Vagina (tissue), 2 donors: ENCODE measurements around the gene SAC3D1. TPM values are rescaled to one million over a fixed set of nuclear protein-coding genes. Genes with fewer than 3 reads are reported as not detected.

ENCODE experiments used
- DNase-seq, 2 donors: peaks; one replicate each; pipeline ENCODE4 v3.0.0-alpha.2; 2017; ENCODE audit errors: extremely low spot score in 2 of 2
- H3K27ac ChIP-seq: fragments of 200-600 bp; sonication (generic); one replicate; pipeline ENCODE4 v1.5.1; 2019
- H3K27me3 ChIP-seq: fragments of 200-600 bp; sonication (generic); one replicate; pipeline ENCODE4 v1.5.1; 2019
- H3K36me3 ChIP-seq, 2 donors: fragments of 200-600 bp; sonication (generic); one replicate each; pipeline ENCODE4 v1.5.1; 2017 to 2019
- H3K4me1 ChIP-seq: fragments of 200-600 bp; sonication (generic); one replicate; pipeline ENCODE4 v1.5.1; 2019
- H3K4me3 ChIP-seq, 2 donors: fragments of 200-600 bp; sonication (generic); 1 replicate in 1 of 2; 2 replicates in 1 of 2; pipeline ENCODE4 v1.5.1; 2016 to 2019
- H3K9me3 ChIP-seq: fragments of 200-600 bp; sonication (generic); one replicate; pipeline ENCODE4 v1.5.1; 2019
- CTCF ChIP-seq, 3 experiments: fragments of 450-650 bp in 2 of 3; fragments of 200-600 bp in 1 of 3; sonication (generic) in 1 of 3; IDR thresholded peaks; one replicate each; pipeline ENCODE4 v1.5.1; 2017 to 2019; ENCODE audit warnings: antibody characterized with exemption in 3 of 3, mild to moderate bottlenecking in 2 of 3, moderate library complexity in 2 of 3
- POLR2A ChIP-seq, 2 donors: fragments of 450-650 bp; IDR thresholded peaks; one replicate each; pipeline ENCODE4 v1.6.1; 2017; ENCODE audit warnings: antibody characterized with exemption in 2 of 2, mild to moderate bottlenecking in 2 of 2, moderate library complexity in 2 of 2
- POLR2AphosphoS5 ChIP-seq, 2 donors: sonication (generic); formaldehyde crosslinking; IDR thresholded peaks; one replicate each; pipeline ENCODE4 v1.9.0; 2017; ENCODE audit warnings: antibody characterized with exemption in 2 of 2, mild to moderate bottlenecking in 2 of 2, low read depth in 1 of 2; ENCODE audit not compliant: insufficient read depth in 1 of 2
- intact Hi-C: fragments of 100-400 bp; cut with DNase I; formaldehyde crosslinking; loops from one replicate; pipeline ENCODE4 v1.15.1; 2023
- total RNA-seq: library from RNA; depleted of rRNA; stranded (reverse); fragments of >200 nt; gene quantifications from one replicate; pipeline ENCODE4 v1.2.3, GENCODE V29; 2016

SAC3D1 gene
- total RNA-seq, 1 donor from 2014 or later: 11.8 TPM

- H3K4me3 ChIP-seq: no peak overlapping the region
- H3K9me3 ChIP-seq: no peaks in the 10 kb centered on the region
- H3K36me3 ChIP-seq: no peaks in the 10 kb centered on the region
- no peaks in the 10 kb centered on the region for H3K4me1 ChIP-seq
- intact Hi-C loops: no loop called here
- no peak for TF ChIP-seq POLR2A (IDR thresholded peaks at IDR 0.05)
- no peak for TF ChIP-seq CTCF (IDR thresholded peaks at IDR 0.05)
- TF ChIP-seq POLR2AphosphoS5 (IDR thresholded peaks at IDR 0.05; ENCODE audit: insufficient read depth in 1 of 2, low read depth in 1 of 2): no peak
- H3K27ac ChIP-seq: no peak overlapping the region
- H3K27me3 ChIP-seq: no peaks in the 10 kb centered on the region
- no peak for DNase-seq
Observed at GRCh38 chr11:65077451-65077850, 36.4 kb downstream of the SAC3D1 start.

- Histone ChIP-seq H3K4me1 (peaks cover under 1% of the 10 kb centered on the region), H3K9me3 (no peaks in the 10 kb centered on the region), H3K27ac (no peak overlapping the region), H3K27me3 (no peaks in the 10 kb centered on the region), H3K36me3 (no peaks in the 10 kb centered on the region), H3K4me3 (no peak overlapping the region)
- DNase-seq: no peak
- intact Hi-C loops: no loop called here
- TF ChIP-seq POLR2AphosphoS5 (IDR thresholded peaks at IDR 0.05; ENCODE audit: insufficient read depth in 1 of 2, low read depth in 1 of 2) (no peak), CTCF (IDR thresholded peaks at IDR 0.05) (peak in 1 of 3 experiments; percentile 36)
Observed at GRCh38 chr11:65078151-65078550, 37.1 kb downstream of the SAC3D1 start.

- intact Hi-C loops: no loop called here
- Histone ChIP-seq H3K9me3 (no peaks in the 10 kb centered on the region), H3K36me3 (no peaks in the 10 kb centered on the region), H3K4me3 (no peak overlapping the region), H3K4me1 (peaks cover 6% of the 10 kb centered on the region), H3K27me3 (no peaks in the 10 kb centered on the region), H3K27ac (no peak overlapping the region)
- TF ChIP-seq POLR2AphosphoS5 (IDR thresholded peaks at IDR 0.05; ENCODE audit: insufficient read depth in 1 of 2, low read depth in 1 of 2) (no peak), POLR2A (IDR thresholded peaks at IDR 0.05) (no peak), CTCF (IDR thresholded peaks at IDR 0.05) (no peak)
- no peak for DNase-seq
Observed at GRCh38 chr11:65078786-65079342, 37.9 kb downstream of the SAC3D1 start.

GRCh38 chr11:65083134-65083833 is 42.3 kb downstream of the SAC3D1 start:
- peaks cover 0 to 17% of the 10 kb centered on the region in 2 donors for H3K36me3 ChIP-seq
- H3K4me3 ChIP-seq: peak overlapping the region; percentile 59 to 77
- H3K27me3 ChIP-seq: no peaks in the 10 kb centered on the region
- H3K4me1 ChIP-seq: peaks cover 18% of the 10 kb centered on the region
- H3K27ac ChIP-seq: peak overlapping the region; percentile 87
- intact Hi-C loops: no loop called here
- TF ChIP-seq POLR2A (IDR thresholded peaks at IDR 0.05) (no peak), POLR2AphosphoS5 (IDR thresholded peaks at IDR 0.05; ENCODE audit: insufficient read depth in 1 of 2, low read depth in 1 of 2) (no peak), CTCF (IDR thresholded peaks at IDR 0.05) (no peak)
- no peak for DNase-seq
- H3K9me3 ChIP-seq: no peaks in the 10 kb centered on the region
